K562 (cell line): Measurements from ENCODE around the gene OLIG1. TPM values are rescaled to one million over a fixed set of nuclear protein-coding genes. Genes with fewer than 3 reads are reported as not detected.

Experiments
- ATAC-seq: fragments of 200-7000 bp; cut with Tn5 transposase; 3 replicates; pipeline ENCODE4 v1.9.1; 2020; ENCODE audit warnings: moderate library complexity
- BruUV-seq: library from RNA; stranded (reverse); fragments of 400-500 nt; replicated peaks from 2 replicates; lab custom pipeline; 2021; lab: Mats Ljungman, UMichigan
- CTCF ChIA-PET: fragments of 300-600 bp; formaldehyde crosslinking; extraction: SDS; loops from one replicate; lab custom pipeline; 2021; ENCODE audit warnings: low intra/inter-chr PET ratio; lab: Yijun Ruan, JAX
- POLR2A ChIA-PET: fragments of 300-600, 350-650 bp; sonication (Branson Sonifier 250); formaldehyde crosslinking; extraction: SDS; loops from one replicate; lab custom pipeline; 2021; ENCODE audit warnings: antibody characterized with exemption, inconsistent platforms; lab: Yijun Ruan, JAX
- DNase-seq, 4 experiments: peaks; one replicate each; pipeline versions ENCODE4 v3.0.0 to v3.0.0-alpha.2; 2011 to 2018; ENCODE audit warnings: low spot score in 3 of 4, mixed read lengths in 3 of 4; ENCODE audit errors: extremely low read depth in 1 of 4
- FAIRE-seq: peaks from 2 replicates; lab custom pipeline; 2011; peaks lifted over from hg19 to GRCh38; lab: Jason Lieb, UNC
- H2AFZ ChIP-seq: 2 replicates; pipeline ENCODE4 v1.6.0; 2011; ENCODE audit warnings: low read depth, low read length, control low read depth, inconsistent platforms
- H3K27ac ChIP-seq: fragments of 200-600 bp; 3 replicates; pipeline ENCODE4 v1.8.0; 2011; ENCODE audit warnings: low read depth, mild to moderate bottlenecking, control low read depth, inconsistent platforms, low read length, moderate library complexity, mixed read lengths; ENCODE audit errors: extremely low read depth
- H3K27me3 ChIP-seq, 2 experiments: fragments of 300-600 bp in 1 of 2; 2 replicates in 1 of 2; 3 replicates in 1 of 2; pipeline versions ENCODE4 v1.6.0 to v1.8.0; 2011; ENCODE audit warnings: inconsistent platforms in 2 of 2, low read length in 2 of 2, mild to moderate bottlenecking in 1 of 2, mixed read lengths in 1 of 2, moderate library complexity in 1 of 2; ENCODE audit not compliant: control insufficient read depth in 2 of 2, insufficient read depth in 2 of 2
- H3K36me3 ChIP-seq: fragments of 300-600 bp; 3 replicates; pipeline ENCODE4 v1.8.0; 2011; ENCODE audit warnings: mild to moderate bottlenecking, low read length, inconsistent platforms; ENCODE audit not compliant: control insufficient read depth, insufficient read depth
- H3K4me1 ChIP-seq, 2 experiments: fragments of 200-600 bp in 1 of 2; replicated peaks in 1 of 2; 2 replicates in 1 of 2; 3 replicates in 1 of 2; pipeline versions ENCODE4 v1.5.1 to v1.8.0; 2011; ENCODE audit warnings: inconsistent platforms in 2 of 2, low read length in 2 of 2, mild to moderate bottlenecking in 1 of 2, mixed read lengths in 1 of 2, moderate library complexity in 1 of 2; ENCODE audit not compliant: control insufficient read depth in 2 of 2, insufficient read depth in 2 of 2
- H3K4me2 ChIP-seq: 2 replicates; pipeline ENCODE4 v1.6.1; 2011; ENCODE audit warnings: low read length, control low read depth, inconsistent platforms, mixed read lengths; ENCODE audit not compliant: insufficient read depth
- H3K4me3 ChIP-seq: fragments of 200-600 bp; sonication (generic), shearing (Covaris generic); 2 replicates; pipeline ENCODE4 v1.5.1; 2016; ENCODE audit warnings: control low read depth, inconsistent platforms
- H3K79me2 ChIP-seq: fragments of 200-600 bp; 3 replicates; pipeline ENCODE4 v1.8.0; 2011; ENCODE audit warnings: low read length, inconsistent platforms; ENCODE audit not compliant: control insufficient read depth, insufficient read depth
- H3K9ac ChIP-seq, 2 experiments: 2 replicates each; pipeline versions ENCODE4 v1.6.0 to v1.6.1; 2011; ENCODE audit warnings: low read depth in 2 of 2, low read length in 2 of 2, control low read depth in 1 of 2, inconsistent platforms in 1 of 2, mild to moderate bottlenecking in 1 of 2, mixed read lengths in 1 of 2; ENCODE audit not compliant: insufficient read depth in 1 of 2
- H3K9me1 ChIP-seq: one replicate; pipeline ENCODE4 v1.6.0; 2011; ENCODE audit warnings: inconsistent platforms, mild to moderate bottlenecking, low read length, moderate library complexity; ENCODE audit not compliant: control insufficient read depth, insufficient read depth
- H3K9me3 ChIP-seq: replicated peaks from 2 replicates; pipeline ENCODE4 v1.5.1; 2011; ENCODE audit warnings: low read depth, low read length, inconsistent platforms; ENCODE audit not compliant: control insufficient read depth, insufficient read depth
- H4K20me1 ChIP-seq: replicated peaks from 2 replicates; pipeline ENCODE4 v1.6.1; 2011; ENCODE audit warnings: low read length, inconsistent platforms, mixed read lengths; ENCODE audit not compliant: control insufficient read depth, insufficient read depth
- ATF7 ChIP-seq: fragments of 450-650 bp; IDR thresholded peaks from 2 replicates; pipeline ENCODE4 v1.7.1; 2014; ENCODE audit warnings: mild to moderate bottlenecking, moderate library complexity
- CREBBP ChIP-seq: IDR thresholded peaks from one replicate; pipeline ENCODE4 v1.6.1; 2012; ENCODE audit warnings: low read depth, mild to moderate bottlenecking, control low read depth, inconsistent platforms, low read length
- FOXM1 ChIP-seq, 2 experiments: fragments of 450-650 bp in 1 of 2; sonication (generic) in 1 of 2; formaldehyde crosslinking in 1 of 2; IDR thresholded peaks; 2 replicates each; pipeline versions ENCODE4 v1.6.1 to v1.9.0; 2017 to 2022; ENCODE audit warnings: low read depth in 2 of 2, mild to moderate bottlenecking in 2 of 2, missing genetic modification reagents in 1 of 2, moderate library complexity in 1 of 2
- KDM1A ChIP-seq, 2 experiments: fragments of 450-650 bp; IDR thresholded peaks; 2 replicates each; pipeline ENCODE4 v1.6.1; 2016; ENCODE audit warnings: mild to moderate bottlenecking in 2 of 2
- NELFE ChIP-seq: IDR thresholded peaks from 2 replicates; pipeline ENCODE4 v1.6.1; 2011; ENCODE audit warnings: mild to moderate bottlenecking; ENCODE audit not compliant: insufficient read depth, insufficient read length
- NR2F6 ChIP-seq: fragments of 450-650 bp; formaldehyde crosslinking; IDR thresholded peaks from 2 replicates; pipeline ENCODE4 v1.4.0; 2020; ENCODE audit warnings: mild to moderate bottlenecking
- SPI1 ChIP-seq: IDR thresholded peaks from 2 replicates; pipeline ENCODE4 v1.6.1; 2011; ENCODE audit warnings: low read depth, low read length, control low read depth, borderline replicate concordance
- ZNF165 ChIP-seq: fragments of 250-450 bp; sonication (Bioruptor Pico); IDR thresholded peaks from 2 replicates; pipeline ENCODE4 v1.4.0; 2020; ENCODE audit warnings: borderline replicate concordance
- ZNF696 ChIP-seq: fragments of 250-450 bp; sonication (Bioruptor Pico); conservative IDR thresholded peaks from 2 replicates; pipeline ENCODE4 v1.4.0; 2020; ENCODE audit warnings: mild to moderate bottlenecking, moderate library complexity
- ZNF830 ChIP-seq: fragments of 250-450 bp; sonication (Bioruptor Pico); IDR thresholded peaks from 2 replicates; pipeline ENCODE4 v1.5.0; 2021; ENCODE audit warnings: mild to moderate bottlenecking
- WGBS: fragments of 100-300 bp; shearing (Covaris generic); methylation state at CpG from one replicate; pipeline ENCODE4 v1.1.6; 2016; ENCODE audit warnings: low coverage, mixed read lengths; ENCODE audit not compliant: insufficient coverage; ENCODE audit errors: missing lambda C conversion rate; 5-methylcytosine and 5-hydroxymethylcytosine counted together
- in situ Hi-C: fragments of 300-500 bp; cut with MboI; formaldehyde crosslinking; loops from 4 replicates; pipeline ENCODE4 v1.15.0; 2018; ENCODE audit warnings: inconsistent platforms, mixed read lengths
- intact Hi-C: fragments of 100-400 bp; cut with micrococcal nuclease; formaldehyde crosslinking; loops from 2 replicates; pipeline ENCODE4 v1.14.2; 2022
- polyA plus RNA-seq, 8 experiments: library from polyadenylated mRNA; depleted of rRNA in 4 of 8; stranded (reverse) in 5 of 8; unstranded in 3 of 8; fragments of >200 nt; fragmentation: Nextera tagmentation in 2 of 8; fragmentation: Illumina TruSeq in 1 of 8; extraction: Ambion mirVana in 2 of 8; extraction: Trizol in 1 of 8; gene quantifications; 2 replicates each; pipeline versions ENCODE4 v1.2.1 to v1.2.3, GENCODE V29; 2011 to 2014; ENCODE audit warnings: inconsistent platforms in 1 of 8, missing spikeins in 1 of 8
- total RNA-seq, 7 experiments: library from RNA; depleted of rRNA in 6 of 7; stranded (reverse); fragments of >200 nt in 6 of 7; fragmentation: Illumina TruSeq in 2 of 7; extraction: Trizol in 2 of 7; gene quantifications; 2 replicates each; pipeline versions ENCODE4 v1.2.1 to v1.2.3, GENCODE V29; 2011 to 2021; ENCODE audit warnings: low replicate concordance in 1 of 7
- TF ChIP-seq, protein P1 (sequence below): sonication (generic); formaldehyde crosslinking; IDR thresholded peaks from 2 replicates; pipeline ENCODE4 v1.8.1; 2023; ENCODE audit warnings: mild to moderate bottlenecking, missing genetic modification reagents, moderate library complexity
- TF ChIP-seq, protein P2 (sequence below): fragments of 450-650 bp; IDR thresholded peaks from 2 replicates; pipeline ENCODE4 v1.7.0; 2016; ENCODE audit warnings: borderline replicate concordance

OLIG1 gene
- total and polyA plus RNA-seq, 9 of the 15 experiments (the other 6 are each of a cell fraction or from before 2014, with no cell fraction given), result not detected

DNA sequence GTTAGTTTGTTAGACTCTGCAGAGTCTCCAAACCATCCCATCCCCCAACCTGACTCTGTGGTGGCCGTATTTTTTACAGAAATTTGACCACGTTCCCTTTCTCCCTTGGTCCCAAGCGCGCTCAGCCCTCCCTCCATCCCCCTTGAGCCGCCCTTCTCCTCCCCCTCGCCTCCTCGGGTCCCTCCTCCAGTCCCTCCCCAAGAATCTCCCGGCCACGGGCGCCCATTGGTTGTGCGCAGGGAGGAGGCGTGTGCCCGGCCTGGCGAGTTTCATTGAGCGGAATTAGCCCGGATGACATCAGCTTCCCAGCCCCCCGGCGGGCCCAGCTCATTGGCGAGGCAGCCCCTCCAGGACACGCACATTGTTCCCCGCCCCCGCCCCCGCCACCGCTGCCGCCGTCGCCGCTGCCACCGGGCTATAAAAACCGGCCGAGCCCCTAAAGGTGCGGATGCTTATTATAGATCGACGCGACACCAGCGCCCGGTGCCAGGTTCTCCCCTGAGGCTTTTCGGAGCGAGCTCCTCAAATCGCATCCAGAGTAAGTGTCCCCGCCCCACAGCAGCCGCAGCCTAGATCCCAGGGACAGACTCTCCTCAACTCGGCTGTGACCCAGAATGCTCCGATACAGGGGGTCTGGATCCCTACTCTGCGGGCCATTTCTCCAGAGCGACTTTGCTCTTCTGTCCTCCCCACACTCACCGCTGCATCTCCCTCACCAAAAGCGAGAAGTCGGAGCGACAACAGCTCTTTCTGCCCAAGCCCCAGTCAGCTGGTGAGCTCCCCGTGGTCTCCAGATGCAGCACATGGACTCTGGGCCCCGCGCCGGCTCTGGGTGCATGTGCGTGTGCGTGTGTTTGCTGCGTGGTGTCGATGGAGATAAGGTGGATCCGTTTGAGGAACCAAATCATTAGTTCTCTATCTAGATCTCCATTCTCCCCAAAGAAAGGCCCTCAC is 44.2 kb upstream of the OLIG1 start, which contains the start of gene OLIG2 (continued):
- no peak for TF ChIP-seq FOXM1 (IDR thresholded peaks at IDR 0.05; ENCODE audit: low read depth)
- no peak for TF ChIP-seq FOXM1 (CRISPR knock-in tag; IDR thresholded peaks at IDR 0.05; ENCODE audit: low read depth)
- no peak for TF ChIP-seq ZNF165 (CRISPR knock-in tag)
- TF ChIP-seq ATF7, result no peak
- TF ChIP-seq NR2F6 (CRISPR knock-in tag), result no peak

DNA sequence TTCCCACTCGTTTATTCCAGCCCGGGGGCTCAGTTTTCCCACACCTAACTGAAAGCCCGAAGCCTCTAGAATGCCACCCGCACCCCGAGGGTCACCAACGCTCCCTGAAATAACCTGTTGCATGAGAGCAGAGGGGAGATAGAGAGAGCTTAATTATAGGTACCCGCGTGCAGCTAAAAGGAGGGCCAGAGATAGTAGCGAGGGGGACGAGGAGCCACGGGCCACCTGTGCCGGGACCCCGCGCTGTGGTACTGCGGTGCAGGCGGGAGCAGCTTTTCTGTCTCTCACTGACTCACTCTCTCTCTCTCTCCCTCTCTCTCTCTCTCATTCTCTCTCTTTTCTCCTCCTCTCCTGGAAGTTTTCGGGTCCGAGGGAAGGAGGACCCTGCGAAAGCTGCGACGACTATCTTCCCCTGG is 43.5 kb upstream of the OLIG1 start:
- Histone ChIP-seq H4K20me1 (peaks cover 8% of the 10 kb centered on the region; the same call in 1 of the 2 replicates), H3K9ac (no peak overlapping the region), H3K79me2 (no peaks in the 10 kb centered on the region), H3K36me3 (no peaks in the 10 kb centered on the region), H3K9me1 (no peaks in the 10 kb centered on the region), H3K4me1 (peaks cover 0 to 14% of the 10 kb centered on the region in 2 experiments; a peak in 1 of 5 replicates), H3K27ac (no peak overlapping the region), H3K4me2 (no peak overlapping the region), H3K9me3 (no peaks in the 10 kb centered on the region), H3K4me3 (no peak overlapping the region), H2AFZ (no peak overlapping the region), H3K27me3 (peaks cover 76 to 90% of the 10 kb centered on the region in 2 experiments)
- DNase-seq, result no peak
- ChIA-PET POLR2A (interaction anchor here (0.5 kb wide), 1 partner anchor 26 kb away, joined by 3 read pairs; no protein-coding TSS in a partner anchor), CTCF (no interaction called here)
- BruUV-seq, result no TSS peak
- TF ChIP-seq ZNF830 (no peak), KDM1A (IDR thresholded peaks at IDR 0.05) (no peak), NELFE (no peak), SPI1 (no peak), ZNF696 (no peak), CREBBP (no peak)
- TF ChIP-seq, protein P1, sequence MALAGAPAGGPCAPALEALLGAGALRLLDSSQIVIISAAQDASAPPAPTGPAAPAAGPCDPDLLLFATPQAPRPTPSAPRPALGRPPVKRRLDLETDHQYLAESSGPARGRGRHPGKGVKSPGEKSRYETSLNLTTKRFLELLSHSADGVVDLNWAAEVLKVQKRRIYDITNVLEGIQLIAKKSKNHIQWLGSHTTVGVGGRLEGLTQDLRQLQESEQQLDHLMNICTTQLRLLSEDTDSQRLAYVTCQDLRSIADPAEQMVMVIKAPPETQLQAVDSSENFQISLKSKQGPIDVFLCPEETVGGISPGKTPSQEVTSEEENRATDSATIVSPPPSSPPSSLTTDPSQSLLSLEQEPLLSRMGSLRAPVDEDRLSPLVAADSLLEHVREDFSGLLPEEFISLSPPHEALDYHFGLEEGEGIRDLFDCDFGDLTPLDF (CRISPR knock-in tag), result no peak
- TF ChIP-seq, protein P2, sequence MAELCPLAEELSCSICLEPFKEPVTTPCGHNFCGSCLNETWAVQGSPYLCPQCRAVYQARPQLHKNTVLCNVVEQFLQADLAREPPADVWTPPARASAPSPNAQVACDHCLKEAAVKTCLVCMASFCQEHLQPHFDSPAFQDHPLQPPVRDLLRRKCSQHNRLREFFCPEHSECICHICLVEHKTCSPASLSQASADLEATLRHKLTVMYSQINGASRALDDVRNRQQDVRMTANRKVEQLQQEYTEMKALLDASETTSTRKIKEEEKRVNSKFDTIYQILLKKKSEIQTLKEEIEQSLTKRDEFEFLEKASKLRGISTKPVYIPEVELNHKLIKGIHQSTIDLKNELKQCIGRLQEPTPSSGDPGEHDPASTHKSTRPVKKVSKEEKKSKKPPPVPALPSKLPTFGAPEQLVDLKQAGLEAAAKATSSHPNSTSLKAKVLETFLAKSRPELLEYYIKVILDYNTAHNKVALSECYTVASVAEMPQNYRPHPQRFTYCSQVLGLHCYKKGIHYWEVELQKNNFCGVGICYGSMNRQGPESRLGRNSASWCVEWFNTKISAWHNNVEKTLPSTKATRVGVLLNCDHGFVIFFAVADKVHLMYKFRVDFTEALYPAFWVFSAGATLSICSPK, result no peak
- WGBS, result 23% methylated on average over 18 of the region's 21 CpGs
- no peak for FAIRE-seq
- in situ Hi-C loops, result no loop called here
- intact Hi-C loops, result no loop called here
- ATAC-seq, result no peak
